ENCODE results near the gene PAIP1.

The PAIP1 gene

GRCh38 chr5:43483298-43484105 is 73.4 kb downstream of the PAIP1 start, which contains the start of gene TMEM267:
Gene TMEM267 (minus strand): TSS chr5:43483865. CDS start chr5:43453969, 29,896 bp downstream.
- TF ChIP-seq CTCF (IDR thresholded peaks at IDR 0.05; ENCODE audit: low read depth, low read length, missing control alignments): no peak
- in situ Hi-C loops (cut with HindIII; ENCODE audit: low sequenced_read_pairs): no loop called here
- H3K4me3 ChIP-seq (ENCODE audit: low read depth, low read length): peak within 1 kb of the TSS; percentile 92
- peak; percentile 82 for DNase-seq (ENCODE audit: low read depth)

- peak; percentile 0 for DNase-seq (ENCODE audit: low read depth)
- no peak for TF ChIP-seq CTCF (IDR thresholded peaks at IDR 0.05; ENCODE audit: low read depth, low read length, missing control alignments)
- H3K4me3 ChIP-seq (ENCODE audit: low read depth, low read length): peak overlapping the region; percentile 92
- in situ Hi-C loops (cut with HindIII; ENCODE audit: low sequenced_read_pairs): no loop called here
These were observed 74.2 kb downstream of the PAIP1 start for GRCh38 chr5:43482490-43483297.

Measured in astrocyte of the cerebellum (primary cell).